ENCODE results near the gene FLNB. TPM values are rescaled to one million over a fixed set of nuclear protein-coding genes. Genes with fewer than 3 reads are reported as not detected.
"Not testable (repeated sequence)": the region's sequence is repeated elsewhere in the genome, so short reads cannot be mapped to it uniquely, and the experiment has no call there.

Gene FLNB
- total and polyA plus RNA-seq, 8 donors, result 85.2 to 152 (median 102) TPM

- no peak for FAIRE-seq
Observed at GRCh38 chr3:58054652-58055051, 46.4 kb downstream of the FLNB start.

DNA sequence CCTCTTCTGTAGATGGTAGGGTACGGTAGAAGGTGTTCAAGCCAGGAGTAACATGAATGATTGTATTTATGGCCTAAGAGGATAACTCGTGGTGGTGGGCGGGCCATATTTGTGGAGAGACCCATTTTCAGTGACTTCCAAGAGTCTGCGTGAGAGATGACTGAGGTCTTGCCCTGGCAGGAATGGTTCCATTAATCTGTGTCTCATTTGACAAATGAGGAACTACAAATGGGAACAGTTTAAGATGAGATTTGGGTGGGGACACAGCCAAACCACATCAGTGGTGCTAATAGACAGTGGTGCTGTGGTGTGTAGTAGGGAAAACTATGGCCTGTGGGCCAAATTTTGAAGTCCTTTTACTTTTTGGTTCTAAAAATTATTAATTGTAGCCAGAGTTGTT is 47.1 kb downstream of the FLNB start:
- H3K27me3 ChIP-seq, result no peaks in the 10 kb centered on the region
- no peaks in the 10 kb centered on the region for H3K9me3 ChIP-seq
- H3K27ac ChIP-seq, result no peak overlapping the region
- TF ChIP-seq, protein P1, sequence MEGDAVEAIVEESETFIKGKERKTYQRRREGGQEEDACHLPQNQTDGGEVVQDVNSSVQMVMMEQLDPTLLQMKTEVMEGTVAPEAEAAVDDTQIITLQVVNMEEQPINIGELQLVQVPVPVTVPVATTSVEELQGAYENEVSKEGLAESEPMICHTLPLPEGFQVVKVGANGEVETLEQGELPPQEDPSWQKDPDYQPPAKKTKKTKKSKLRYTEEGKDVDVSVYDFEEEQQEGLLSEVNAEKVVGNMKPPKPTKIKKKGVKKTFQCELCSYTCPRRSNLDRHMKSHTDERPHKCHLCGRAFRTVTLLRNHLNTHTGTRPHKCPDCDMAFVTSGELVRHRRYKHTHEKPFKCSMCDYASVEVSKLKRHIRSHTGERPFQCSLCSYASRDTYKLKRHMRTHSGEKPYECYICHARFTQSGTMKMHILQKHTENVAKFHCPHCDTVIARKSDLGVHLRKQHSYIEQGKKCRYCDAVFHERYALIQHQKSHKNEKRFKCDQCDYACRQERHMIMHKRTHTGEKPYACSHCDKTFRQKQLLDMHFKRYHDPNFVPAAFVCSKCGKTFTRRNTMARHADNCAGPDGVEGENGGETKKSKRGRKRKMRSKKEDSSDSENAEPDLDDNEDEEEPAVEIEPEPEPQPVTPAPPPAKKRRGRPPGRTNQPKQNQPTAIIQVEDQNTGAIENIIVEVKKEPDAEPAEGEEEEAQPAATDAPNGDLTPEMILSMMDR (IDR thresholded peaks at IDR 0.05), result no peak
- no peak overlapping the region for H3K4me3 ChIP-seq
- WGBS, 2 donors, result 90 to 92% methylated on average over 4 of the region's 4 CpGs
- no peak for DNase-seq
- no peak for FAIRE-seq
- intact Hi-C loops (cut with DNase I), result no loop called here
- ATAC-seq, result no peak
- no peaks in the 10 kb centered on the region for H3K36me3 ChIP-seq
- H3K4me1 ChIP-seq, result peaks cover 40 to 54% (median 42%) of the 10 kb centered on the region in 3 donors

More at GRCh38 chr3:58054652-58055051, 46.4 kb downstream of the FLNB start:
- Histone ChIP-seq H3K27ac (no peak overlapping the region), H3K4me3 (no peak overlapping the region), H3K9me3 (no peaks in the 10 kb centered on the region), H3K27me3 (no peaks in the 10 kb centered on the region), H3K4me1 (peaks cover 40 to 54% (median 42%) of the 10 kb centered on the region in 3 donors), H3K36me3 (no peaks in the 10 kb centered on the region)
- intact Hi-C loops (cut with DNase I), result no loop called here
- TF ChIP-seq, protein P1 (IDR thresholded peaks at IDR 0.05), result no peak
- ATAC-seq (no peak), DNase-seq (no peak)

DNA sequence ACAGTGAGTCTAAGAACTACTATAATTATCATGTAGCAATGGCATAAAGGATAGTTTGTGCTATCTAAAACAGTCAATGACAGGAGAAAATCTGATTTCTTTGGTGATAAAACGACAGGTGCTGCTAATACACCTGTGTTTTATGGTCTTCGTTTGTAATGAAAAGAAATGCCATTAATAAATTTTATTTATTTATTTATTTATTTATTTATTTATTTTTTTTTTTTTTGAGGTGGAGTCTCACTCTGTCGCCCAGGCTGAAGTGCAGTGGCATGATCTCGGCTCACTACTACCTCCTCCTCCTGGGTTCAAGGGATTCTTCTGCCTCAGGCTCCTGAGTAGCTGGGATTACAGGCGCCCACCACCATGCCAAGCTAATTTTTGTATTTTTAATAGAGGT is 47.7 kb downstream of the FLNB start:
- H3K9me3 ChIP-seq; FAIRE-seq; intact Hi-C loops (cut with DNase I); H3K4me3 ChIP-seq; ATAC-seq; H3K36me3 ChIP-seq; DNase-seq; H3K27me3 ChIP-seq; H3K27ac ChIP-seq: not testable (repeated sequence)
- WGBS, 2 donors, result 88 to 92% methylated on average over 5 of the region's 5 CpGs
- peaks cover 36 to 50% (median 42%) of the 10 kb centered on the region in 3 donors for H3K4me1 ChIP-seq

DNA sequence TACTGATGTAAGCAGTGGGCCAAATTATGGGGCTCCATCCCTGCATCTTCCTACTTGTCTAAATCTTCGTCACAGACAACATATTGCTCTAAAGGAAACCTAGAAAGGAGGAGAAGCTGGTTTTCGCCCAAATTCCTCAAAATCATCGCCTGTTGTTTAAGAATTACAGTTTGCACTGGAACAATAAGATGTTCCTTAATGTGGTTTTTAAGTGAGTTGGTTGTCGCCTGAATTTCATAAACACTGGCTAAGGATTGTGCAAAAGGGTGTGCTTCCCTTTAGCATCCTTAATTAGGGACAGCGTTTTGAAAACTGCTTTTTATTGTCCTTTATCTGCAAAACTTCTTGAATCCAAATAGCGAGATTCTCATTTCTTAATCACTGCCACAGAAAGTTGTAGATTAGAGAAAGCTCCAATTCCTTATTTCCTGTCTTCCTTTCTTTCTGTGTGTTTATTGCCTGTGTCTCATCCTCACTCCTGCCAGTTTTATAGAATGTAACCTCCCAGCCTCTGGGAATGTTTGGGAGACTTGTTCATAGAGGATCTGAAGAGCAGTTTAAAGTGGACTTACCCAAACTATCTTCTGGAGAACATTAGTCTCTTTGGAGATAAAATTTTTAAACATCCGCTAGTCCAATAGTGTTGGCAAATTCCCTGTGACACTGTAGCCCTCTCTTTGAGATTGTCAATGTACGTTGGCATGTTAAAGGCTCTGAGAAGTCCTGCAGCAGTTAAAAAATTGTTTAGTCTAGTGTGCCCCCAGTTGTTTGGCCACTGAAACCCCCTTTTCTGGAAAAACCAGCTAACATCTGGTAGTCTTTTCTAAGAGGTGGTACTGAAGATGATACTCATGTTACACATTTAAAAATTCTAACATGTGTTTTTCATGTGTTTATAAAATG is 50.4 kb downstream of the FLNB start:
- H3K27ac ChIP-seq, result peak overlapping the region in 3 of 4 donors; percentile 41 to 63 (median 44)
- intact Hi-C loops (cut with DNase I), result no loop called here
- DNase-seq, result no peak
- H3K4me3 ChIP-seq, result no peak overlapping the region
- no peaks in the 10 kb centered on the region for H3K36me3 ChIP-seq
- no peaks in the 10 kb centered on the region for H3K9me3 ChIP-seq
- no peak for FAIRE-seq
- ATAC-seq, result no peak
- no peaks in the 10 kb centered on the region for H3K27me3 ChIP-seq
- H3K4me1 ChIP-seq, result peaks cover 16 to 30% (median 27%) of the 10 kb centered on the region in 3 donors
- 80 to 84% methylated on average over 8 of the region's 8 CpGs for WGBS, 2 donors
- TF ChIP-seq, protein P1 (IDR thresholded peaks at IDR 0.05), result no peak

GRCh38 chr3:58059349-58060321 is 51.4 kb downstream of the FLNB start:
- WGBS, 2 donors, result 29% methylated on average over 15 of the region's 15 CpGs
- peak; percentile 64 to 76 (median 68) for ATAC-seq
- H3K4me3 ChIP-seq, result no peak overlapping the region
- peaks cover 16 to 27% (median 25%) of the 10 kb centered on the region in 3 donors for H3K4me1 ChIP-seq
- intact Hi-C loops (cut with DNase I), result no loop called here
- no peak for FAIRE-seq
- no peaks in the 10 kb centered on the region for H3K36me3 ChIP-seq
- no peaks in the 10 kb centered on the region for H3K27me3 ChIP-seq
- TF ChIP-seq, protein P1 (IDR thresholded peaks at IDR 0.05), result no peak
- DNase-seq, result peak in 2 of 6 donors; percentile 37 to 49
- H3K9me3 ChIP-seq, result no peaks in the 10 kb centered on the region
- H3K27ac ChIP-seq, result peak overlapping the region; percentile 41 to 66 (median 54)

All from pancreas (tissue), 10 donors.